GM10266 (cell line): ENCODE data around the gene SERPINA5.

Source experiments
- DNase-seq: peaks from one replicate; pipeline ENCODE4 v3.0.0; 2012; ENCODE audit errors: extremely low spot score
- CTCF ChIP-seq: IDR thresholded peaks from 2 replicates; pipeline ENCODE4 v1.5.1; 2012; ENCODE audit warnings: mild to moderate bottlenecking, low read depth; ENCODE audit not compliant: control insufficient read depth, insufficient read depth; ENCODE audit errors: missing control alignments

SERPINA5 gene, protein sequence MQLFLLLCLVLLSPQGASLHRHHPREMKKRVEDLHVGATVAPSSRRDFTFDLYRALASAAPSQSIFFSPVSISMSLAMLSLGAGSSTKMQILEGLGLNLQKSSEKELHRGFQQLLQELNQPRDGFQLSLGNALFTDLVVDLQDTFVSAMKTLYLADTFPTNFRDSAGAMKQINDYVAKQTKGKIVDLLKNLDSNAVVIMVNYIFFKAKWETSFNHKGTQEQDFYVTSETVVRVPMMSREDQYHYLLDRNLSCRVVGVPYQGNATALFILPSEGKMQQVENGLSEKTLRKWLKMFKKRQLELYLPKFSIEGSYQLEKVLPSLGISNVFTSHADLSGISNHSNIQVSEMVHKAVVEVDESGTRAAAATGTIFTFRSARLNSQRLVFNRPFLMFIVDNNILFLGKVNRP

DNA sequence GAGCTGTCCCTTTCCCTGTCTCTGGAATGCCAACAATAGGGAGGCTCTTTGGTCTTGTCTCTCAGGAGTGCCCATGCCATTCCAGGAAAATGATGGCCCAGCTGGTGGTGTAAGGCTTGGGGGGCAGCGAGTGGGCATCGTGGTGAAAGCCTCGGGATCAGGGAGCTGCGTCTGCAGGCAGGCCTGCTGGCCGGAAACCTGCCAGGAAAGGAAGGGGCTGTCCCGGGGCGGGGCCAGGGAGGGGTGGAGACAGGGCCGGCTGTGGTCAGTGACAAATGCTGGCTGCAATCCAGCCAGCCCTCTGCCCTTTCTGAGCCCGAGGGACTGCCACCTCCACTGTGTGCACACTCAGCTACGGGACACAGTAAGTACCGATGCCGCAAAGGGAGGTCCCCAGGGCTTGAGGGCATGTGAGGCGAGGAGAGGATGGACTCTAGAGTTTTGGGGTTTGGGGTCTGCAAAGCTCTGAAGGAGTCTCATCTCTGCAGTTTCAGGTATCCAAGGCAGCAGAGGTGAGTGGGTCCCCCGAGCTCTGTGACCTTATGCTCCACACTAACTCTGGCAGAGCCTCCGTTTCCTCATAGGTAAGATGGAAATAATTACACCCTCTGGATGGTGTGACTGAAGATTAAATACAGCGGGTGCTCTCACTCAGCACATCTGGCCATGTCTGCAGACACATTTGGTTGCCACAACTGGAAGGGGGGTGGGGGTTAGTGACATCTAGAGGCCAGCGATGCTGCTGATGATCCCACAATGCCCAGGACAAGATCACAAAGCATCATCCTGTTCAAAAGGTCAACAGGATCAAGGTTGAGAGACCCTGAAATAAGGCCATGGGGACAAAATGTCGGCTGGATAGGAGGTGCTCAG lies at the start of gene SERPINA5:
Gene SERPINA5, plus strand, starts transcription at position 300 of the 873 bp plus-strand sequence. CDS start 5,937 bp downstream, outside the sequence.
- no peak for DNase-seq

DNA sequence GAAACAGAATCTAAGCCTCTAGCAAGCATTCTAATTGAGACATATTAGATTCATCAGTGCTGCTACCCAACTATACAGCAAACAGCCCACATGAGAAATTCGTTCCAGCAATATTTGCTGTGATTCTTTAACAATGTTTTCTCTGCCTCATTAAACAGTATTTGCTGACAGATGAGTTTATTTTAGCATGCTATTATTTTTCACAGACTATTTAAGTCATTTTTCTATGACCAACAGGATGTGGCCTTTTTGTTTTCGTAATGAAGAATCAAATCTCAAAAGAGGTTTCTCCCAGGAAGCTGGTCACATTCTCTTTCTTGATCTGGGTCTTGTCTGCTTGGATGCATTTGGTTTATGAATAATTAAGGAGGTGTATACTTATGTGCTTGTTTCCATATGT lies 48.8 kb upstream of the SERPINA5 start:
- DNase-seq: peak; percentile 29
- TF ChIP-seq CTCF: no peak

More for the DNA sequence above, at the start of gene SERPINA5:
- TF ChIP-seq CTCF: no peak

GRCh38 chr14:94535506-94535905 lies 45.7 kb upstream of the SERPINA5 start:
- no peak for TF ChIP-seq CTCF
- DNase-seq: no peak

GRCh38 chr14:94536836-94537235 lies 44.4 kb upstream of the SERPINA5 start:
- TF ChIP-seq CTCF: no peak
- DNase-seq: no peak

DNA sequence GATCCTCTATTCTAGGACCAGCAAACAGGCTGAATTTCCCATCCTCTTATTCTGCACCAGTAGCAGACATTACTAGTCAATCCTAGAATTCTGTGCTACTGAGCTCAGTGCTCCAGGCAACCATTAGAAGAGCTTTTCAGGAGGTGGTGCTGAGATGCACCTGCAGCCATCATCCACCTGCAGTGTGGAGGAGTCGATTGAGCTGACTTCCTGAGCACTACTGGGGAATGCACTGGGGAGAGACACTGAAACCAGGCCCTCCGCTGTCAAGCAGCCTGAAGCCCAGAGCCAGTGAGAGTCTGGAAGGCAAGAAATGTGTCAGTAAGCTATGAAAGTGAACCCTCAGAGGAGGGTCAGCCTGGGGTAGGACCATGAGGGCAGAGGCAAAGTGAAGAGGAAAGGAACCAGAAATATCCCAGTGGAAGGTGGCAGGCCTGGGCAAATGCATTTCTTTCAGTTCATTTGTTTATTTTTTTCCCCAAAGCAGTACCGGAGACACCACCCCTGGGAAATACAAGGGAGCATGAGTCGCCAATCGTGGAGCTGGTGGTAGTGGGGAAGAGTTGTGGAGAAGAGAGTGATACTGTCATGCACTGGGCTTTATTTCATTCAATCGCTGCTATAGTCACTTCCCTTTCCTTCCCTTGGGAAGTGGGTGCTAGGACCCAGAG lies 43.0 kb upstream of the SERPINA5 start:
- no peak for TF ChIP-seq CTCF
- no peak for DNase-seq

GRCh38 chr14:94539181-94539580 lies 42.0 kb upstream of the SERPINA5 start:
- no peak for DNase-seq

More at GRCh38 chr14:94539181-94539580, 42.0 kb upstream of the SERPINA5 start:
- no peak for TF ChIP-seq CTCF
